IMR-90 (cell line): ENCODE measurements around the gene PCDHA8. TPM values are rescaled to one million over a fixed set of nuclear protein-coding genes. Genes with fewer than 3 reads are reported as not detected.
A peak's percentile ranks its signal among the peaks of the same experiment; 100 is the strongest.
"Not testable (repeated sequence)": the region's sequence is repeated elsewhere in the genome, so short reads cannot be mapped to it uniquely, and the experiment has no call there.

ENCODE experiments used
- ATAC-seq: fragments of 200-7000 bp; cut with Tn5 transposase; 2 replicates; pipeline ENCODE4 v1.9.1; 2020; ENCODE audit warnings: low read depth, mild to moderate bottlenecking, moderate library complexity
- BruUV-seq: library from RNA; stranded (reverse); fragments of 400-500 nt; replicated peaks from 2 replicates; lab custom pipeline; 2021; lab: Mats Ljungman, UMichigan
- CTCF ChIA-PET: fragments of 300-600 bp; formaldehyde crosslinking; extraction: SDS; loops from one replicate; lab custom pipeline; 2021; ENCODE audit warnings: antibody characterized with exemption; lab: Yijun Ruan, JAX
- POLR2A ChIA-PET: fragments of 300-600 bp; sonication (Branson Sonifier 250); formaldehyde crosslinking; loops from one replicate; lab custom pipeline; 2022; ENCODE audit warnings: antibody characterized with exemption; ENCODE audit not compliant: unreplicated experiment; lab: Charles Lee
- DNase-seq: peaks from one replicate; pipeline ENCODE4 v3.0.0; 2013
- H2AFZ ChIP-seq: replicated peaks from 2 replicates; pipeline ENCODE3; 2013; ENCODE audit warnings: low read length, mild to moderate bottlenecking; ENCODE audit not compliant: poor library complexity
- H2AK5ac ChIP-seq: 2 replicates; pipeline ENCODE4 v1.6.1; 2013; ENCODE audit warnings: low read depth, low read length, inconsistent platforms
- H2AK9ac ChIP-seq: replicated peaks from 2 replicates; pipeline ENCODE3; 2013; ENCODE audit warnings: mild to moderate bottlenecking, low read depth, low read length, moderate library complexity; ENCODE audit not compliant: poor library complexity
- H2BK120ac ChIP-seq: 2 replicates; pipeline ENCODE4 v1.6.1; 2013; ENCODE audit warnings: low read depth, low read length, inconsistent platforms
- H2BK15ac ChIP-seq: 3 replicates; pipeline ENCODE4 v1.6.1; 2013; ENCODE audit warnings: low read depth, low read length, inconsistent platforms
- H2BK20ac ChIP-seq: 2 replicates; pipeline ENCODE4 v1.6.1; 2013; ENCODE audit warnings: low read depth, mild to moderate bottlenecking, inconsistent platforms, low read length, moderate library complexity
- H2BK5ac ChIP-seq: 2 replicates; pipeline ENCODE4 v1.6.1; 2013; ENCODE audit warnings: mild to moderate bottlenecking, low read depth, low read length, inconsistent platforms; ENCODE audit not compliant: poor library complexity, severe bottlenecking
- H3K14ac ChIP-seq: replicated peaks from 2 replicates; pipeline ENCODE4 v1.6.1; 2013; ENCODE audit warnings: low read depth, low read length, inconsistent platforms
- H3K18ac ChIP-seq: 2 replicates; pipeline ENCODE4 v1.6.1; 2013; ENCODE audit warnings: low read depth, low read length, control low read depth
- H3K23ac ChIP-seq: 2 replicates; pipeline ENCODE4 v1.6.1; 2013; ENCODE audit warnings: low read depth, low read length, inconsistent platforms
- H3K27ac ChIP-seq: 2 replicates; pipeline ENCODE4 v1.5.1; 2013; ENCODE audit warnings: mild to moderate bottlenecking, control low read depth, low read length; ENCODE audit not compliant: insufficient read depth
- H3K27me3 ChIP-seq: 2 replicates; pipeline ENCODE4 v1.6.1; 2013; ENCODE audit warnings: low read length; ENCODE audit not compliant: control insufficient read depth, insufficient read depth
- H3K36me3 ChIP-seq: 2 replicates; pipeline ENCODE4 v1.6.1; 2013; ENCODE audit warnings: low read length, mixed read lengths; ENCODE audit not compliant: control insufficient read depth, insufficient read depth
- H3K4ac ChIP-seq: 2 replicates; pipeline ENCODE4 v1.6.1; 2013; ENCODE audit warnings: low read depth, low read length, inconsistent platforms
- H3K4me1 ChIP-seq: 2 replicates; pipeline ENCODE4 v1.6.1; 2013; ENCODE audit warnings: low read length, mixed read lengths; ENCODE audit not compliant: control insufficient read depth, insufficient read depth
- H3K4me2 ChIP-seq: 2 replicates; pipeline ENCODE4 v1.6.1; 2013; ENCODE audit warnings: low read depth, mild to moderate bottlenecking, control low read depth, low read length, moderate library complexity
- H3K4me3 ChIP-seq: 2 replicates; pipeline ENCODE4 v1.5.1; 2013; ENCODE audit warnings: low read depth, mild to moderate bottlenecking, control low read depth, low read length, moderate library complexity; ENCODE audit not compliant: insufficient read depth
- H3K56ac ChIP-seq: 2 replicates; pipeline ENCODE4 v1.6.1; 2013; ENCODE audit warnings: low read length, inconsistent platforms; ENCODE audit not compliant: insufficient read depth; ENCODE audit errors: extremely low read depth
- H3K79me1 ChIP-seq, 2 experiments: 2 replicates each; pipeline ENCODE4 v1.6.1; 2013; ENCODE audit warnings: low read length in 2 of 2, inconsistent platforms in 1 of 2, low read depth in 1 of 2
- H3K9ac ChIP-seq: 2 replicates; pipeline ENCODE4 v1.6.1; 2013; ENCODE audit warnings: low read depth, low read length, control low read depth
- H3K9me1 ChIP-seq: 2 replicates; pipeline ENCODE4 v1.6.1; 2013; ENCODE audit warnings: low read length, inconsistent platforms; ENCODE audit not compliant: insufficient read depth
- H3K9me3 ChIP-seq: 2 replicates; pipeline ENCODE4 v1.6.1; 2013; ENCODE audit warnings: low read length; ENCODE audit not compliant: control insufficient read depth, insufficient read depth
- H4K20me1 ChIP-seq: 2 replicates; pipeline ENCODE4 v1.6.1; 2013; ENCODE audit warnings: low read length, inconsistent platforms; ENCODE audit not compliant: insufficient read depth
- H4K5ac ChIP-seq: 2 replicates; pipeline ENCODE4 v1.6.1; 2013; ENCODE audit warnings: mild to moderate bottlenecking, low read depth, low read length, control low read depth
- H4K8ac ChIP-seq, 2 experiments: 2 replicates each; pipeline ENCODE4 v1.6.1; 2013; ENCODE audit warnings: low read depth in 2 of 2, low read length in 2 of 2, control low read depth in 1 of 2, inconsistent platforms in 1 of 2
- H4K91ac ChIP-seq: 2 replicates; pipeline ENCODE4 v1.6.1; 2013; ENCODE audit warnings: low read depth, low read length, inconsistent platforms; ENCODE audit not compliant: insufficient read depth
- CTCF ChIP-seq: conservative IDR thresholded peaks from 2 replicates; pipeline ENCODE4 v1.5.1; 2012; ENCODE audit warnings: mild to moderate bottlenecking, low read depth, low read length, improper control_type of control experiment
- MXI1 ChIP-seq: IDR thresholded peaks from 2 replicates; pipeline ENCODE4 v1.6.1; 2012; ENCODE audit warnings: low read depth, mild to moderate bottlenecking, low read length, moderate library complexity, borderline replicate concordance
- WGBS, 2 experiments: methylation state at CpG; one replicate each; pipeline versions ENCODE4 v1.1.5 to v1.1.7; 2013; ENCODE audit warnings: missing lambda C conversion rate in 2 of 2; ENCODE audit not compliant: insufficient read length in 1 of 2; ENCODE audit errors: extremely low coverage in 2 of 2; 5-methylcytosine and 5-hydroxymethylcytosine counted together
- dilution Hi-C: fragments of 300-500 bp; cut with HindIII; formaldehyde crosslinking; loops from one replicate; pipeline ENCODE4 v1.14.3; 2018; ENCODE audit warnings: low sequenced_read_pairs; ENCODE audit not compliant: unreplicated experiment
- in situ Hi-C: fragments of 300-500 bp; cut with MboI; formaldehyde crosslinking; loops from 3 replicates; pipeline ENCODE4 v1.14.3; 2019; ENCODE audit warnings: low sequenced_read_pairs, inconsistent platforms, mixed read lengths
- intact Hi-C: fragments of 100-400 bp; cut with micrococcal nuclease; formaldehyde crosslinking; loops from 2 replicates; pipeline ENCODE4 v1.10.0; 2022
- polyA plus RNA-seq, 3 experiments: library from polyadenylated mRNA; depleted of rRNA; stranded (reverse); fragments of >200 nt; gene quantifications; 2 replicates each; pipeline ENCODE4 v1.2.3, GENCODE V29; 2012; ENCODE audit warnings: low replicate concordance in 1 of 3
- total RNA-seq: library from RNA; depleted of rRNA; stranded (reverse); fragments of >200 nt; gene quantifications from 2 replicates; pipeline ENCODE4 v1.2.3, GENCODE V29; 2012

PCDHA8 gene
- total and polyA plus RNA-seq, 2 of the 4 experiments (the other 2 are of a cell fraction), result under 0.01 to 0.02 TPM

DNA sequence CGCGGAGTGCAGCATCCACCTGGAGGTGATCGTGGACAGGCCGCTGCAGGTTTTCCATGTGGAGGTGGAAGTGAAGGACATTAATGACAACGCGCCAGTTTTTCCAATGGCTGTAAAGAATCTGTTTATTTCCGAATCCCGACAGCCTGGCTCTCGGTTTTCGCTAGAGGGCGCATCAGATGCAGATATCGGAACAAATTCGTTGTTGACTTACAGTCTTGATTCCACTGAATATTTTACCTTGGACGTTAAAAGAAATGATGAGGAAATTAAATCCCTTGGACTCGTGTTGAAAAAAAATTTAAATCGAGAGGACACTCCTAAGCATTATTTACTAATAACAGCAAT is 39.5 kb upstream of the PCDHA8 start:
- Histone ChIP-seq H3K23ac (no peak overlapping the region), H3K4ac (no peak overlapping the region), H3K9me3 (peaks cover 22% of the 10 kb centered on the region), H4K5ac (no peak overlapping the region), H4K20me1 (no peaks in the 10 kb centered on the region), H3K79me1 (no peaks in the 10 kb centered on the region), H4K8ac (no peak overlapping the region), H2BK5ac (no peak overlapping the region), H2AK9ac (no peak overlapping the region), H3K27me3 (no peaks in the 10 kb centered on the region), H3K4me3 (peak overlapping the region; percentile 36; the same call in 1 of the 2 replicates), H3K4me2 (peak overlapping the region; percentile 50; the same call in 1 of the 2 replicates), H2BK20ac (no peak overlapping the region), H3K14ac (no peak overlapping the region), H2AFZ (no peak overlapping the region), H3K9me1 (no peaks in the 10 kb centered on the region), H2BK15ac (no peak overlapping the region), H3K18ac (no peak overlapping the region), H3K27ac (no peak overlapping the region), H3K9ac (no peak overlapping the region), H2AK5ac (no peak overlapping the region), H3K36me3 (no peaks in the 10 kb centered on the region), H3K56ac (no peak overlapping the region), H2BK120ac (no peak overlapping the region), H3K4me1 (no peaks in the 10 kb centered on the region), H4K91ac (no peak overlapping the region)
- ChIA-PET CTCF (no interaction called here), POLR2A (no interaction called here)
- dilution Hi-C loops (no loop called here), intact Hi-C loops (no loop called here), in situ Hi-C loops (no loop called here)
- no TSS peak for BruUV-seq
- no peak for ATAC-seq
- no peak for DNase-seq
- TF ChIP-seq CTCF (0 out of 2 replicates have a peak, but pooled peaks have one; percentile 10), MXI1 (no peak)
- WGBS, 2 experiments, result 17% methylated on average over 6 of the region's 16 CpGs; no CpG with 5 or more reads in 1 of the 2 experiments

- H3K4me2 ChIP-seq, H4K8ac ChIP-seq, H3K79me1 ChIP-seq, H2BK5ac ChIP-seq, H3K27ac ChIP-seq, CTCF ChIA-PET, H2AK9ac ChIP-seq, dilution Hi-C loops, H3K18ac ChIP-seq, H2AFZ ChIP-seq, H3K23ac ChIP-seq, ATAC-seq, H4K20me1 ChIP-seq, H2BK15ac ChIP-seq, POLR2A ChIA-PET, H3K4me1 ChIP-seq, H4K5ac ChIP-seq, H3K9ac ChIP-seq, H3K56ac ChIP-seq, H3K4me3 ChIP-seq, intact Hi-C loops, DNase-seq, H3K36me3 ChIP-seq, H3K14ac ChIP-seq, H3K4ac ChIP-seq, H4K91ac ChIP-seq, H3K9me1 ChIP-seq, H2BK20ac ChIP-seq, H2BK120ac ChIP-seq, BruUV-seq, in situ Hi-C loops, H3K27me3 ChIP-seq, H2AK5ac ChIP-seq: not testable (repeated sequence)
- peaks cover 17% of the 10 kb centered on the region for H3K9me3 ChIP-seq
- WGBS, 2 experiments, result 59% methylated on average over 32 of the region's 45 CpGs; no CpG with 5 or more reads in 1 of the 2 experiments
These were observed 38.6 kb upstream of the PCDHA8 start for GRCh38 chr5:140802381-140802780.
